H1 (cell line): ENCODE results near the gene NTRK1.

Source experiments
- BCL11A ChIP-seq, 2 experiments: IDR thresholded peaks; one replicate each; pipeline ENCODE4 v1.6.1; 2011; ENCODE audit warnings: low read depth in 2 of 2, low read length in 2 of 2, mild to moderate bottlenecking in 2 of 2
- CBX8 ChIP-seq: fragments of 300-800, 300-1000 bp; sonication (generic); IDR thresholded peaks from 2 replicates; pipeline ENCODE4 v1.7.1; 2016; ENCODE audit warnings: low read depth, low read length, borderline replicate concordance
- CHD2 ChIP-seq: IDR thresholded peaks from 2 replicates; pipeline ENCODE4 v1.6.1; 2012; ENCODE audit warnings: low read length, improper control_type of control experiment
- EP300 ChIP-seq, 2 experiments: IDR thresholded peaks; 1 replicate in 1 of 2; 2 replicates in 1 of 2; pipeline ENCODE4 v1.6.1; 2011 to 2012; ENCODE audit warnings: low read depth in 2 of 2, low read length in 2 of 2, mild to moderate bottlenecking in 2 of 2, borderline replicate concordance in 1 of 2, inconsistent platforms in 1 of 2, moderate library complexity in 1 of 2
- EZH2 ChIP-seq: fragments of 200-600 bp; sonication (generic); IDR thresholded peaks from 2 replicates; pipeline ENCODE4 v1.7.1; 2012; ENCODE audit warnings: low read depth, mild to moderate bottlenecking, moderate library complexity, low read length, inconsistent platforms; ENCODE audit not compliant: severe bottlenecking
- FOSL1 ChIP-seq: IDR thresholded peaks from 2 replicates; pipeline ENCODE4 v1.6.1; 2011; ENCODE audit warnings: mild to moderate bottlenecking, low read depth, low read length, moderate library complexity; ENCODE audit not compliant: insufficient read depth
- GTF2F1 ChIP-seq: IDR thresholded peaks from 2 replicates; pipeline ENCODE4 v1.6.1; 2012; ENCODE audit warnings: low read depth, low read length, improper control_type of control experiment, borderline replicate concordance
- JUND ChIP-seq: IDR thresholded peaks from 2 replicates; pipeline ENCODE4 v1.6.1; 2011; ENCODE audit warnings: mild to moderate bottlenecking, improper control_type of control experiment, low read length
- RFX5 ChIP-seq: IDR thresholded peaks from 2 replicates; pipeline ENCODE4 v1.6.1; 2011; ENCODE audit warnings: low read depth, low read length, improper control_type of control experiment, borderline replicate concordance
- SP1 ChIP-seq: IDR thresholded peaks from 2 replicates; pipeline ENCODE4 v1.6.1; 2011; ENCODE audit warnings: low read depth, low read length
- SRF ChIP-seq: IDR thresholded peaks from 2 replicates; pipeline ENCODE4 v1.6.1; 2011; ENCODE audit warnings: mild to moderate bottlenecking, low read depth, low read length, moderate library complexity
- ZNF274 ChIP-seq: IDR thresholded peaks from 2 replicates; pipeline ENCODE4 v1.7.0; 2012; ENCODE audit warnings: low read length, borderline replicate concordance; ENCODE audit errors: extremely low read depth
- TF ChIP-seq, protein P1 (sequence below), 3 experiments: IDR thresholded peaks; 1 replicate in 2 of 3; 2 replicates in 1 of 3; pipeline versions ENCODE4 v1.5.1 to v1.6.1; 2011; ENCODE audit warnings: low read length in 3 of 3, mild to moderate bottlenecking in 3 of 3, inconsistent platforms in 2 of 3, low read depth in 1 of 3, moderate library complexity in 1 of 3; ENCODE audit not compliant: insufficient read depth in 1 of 3; ENCODE audit errors: control extremely low read depth in 1 of 3

DNA sequence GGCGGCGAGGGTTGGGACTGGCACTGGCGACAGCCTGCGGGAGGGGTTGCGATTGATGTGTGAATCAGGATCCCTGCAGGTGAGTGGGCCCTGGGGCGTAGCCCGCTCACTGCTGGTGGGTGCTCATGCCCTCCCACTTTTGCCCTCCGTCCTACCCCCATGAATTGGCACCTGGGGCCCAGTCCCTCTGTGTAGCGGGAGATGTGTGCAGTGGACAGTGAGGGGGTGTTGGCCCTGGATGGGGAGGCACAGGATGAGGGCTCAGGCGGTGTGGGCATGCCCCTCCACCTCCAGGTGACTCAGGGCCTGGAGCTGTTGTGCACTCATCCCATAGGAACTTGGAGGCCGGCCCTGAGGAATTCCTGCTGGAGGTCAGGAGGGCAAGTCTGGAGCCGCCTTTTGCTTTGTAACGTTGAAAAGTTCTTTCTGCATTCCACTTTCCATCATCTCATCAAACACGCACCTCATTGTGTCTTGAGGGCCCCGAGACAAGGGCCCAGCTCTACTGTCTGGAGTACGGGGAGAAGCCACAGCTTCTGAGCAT, 35.9 kb downstream of the NTRK1 start:
- TF ChIP-seq EZH2, result no peak
- TF ChIP-seq, protein P1, sequence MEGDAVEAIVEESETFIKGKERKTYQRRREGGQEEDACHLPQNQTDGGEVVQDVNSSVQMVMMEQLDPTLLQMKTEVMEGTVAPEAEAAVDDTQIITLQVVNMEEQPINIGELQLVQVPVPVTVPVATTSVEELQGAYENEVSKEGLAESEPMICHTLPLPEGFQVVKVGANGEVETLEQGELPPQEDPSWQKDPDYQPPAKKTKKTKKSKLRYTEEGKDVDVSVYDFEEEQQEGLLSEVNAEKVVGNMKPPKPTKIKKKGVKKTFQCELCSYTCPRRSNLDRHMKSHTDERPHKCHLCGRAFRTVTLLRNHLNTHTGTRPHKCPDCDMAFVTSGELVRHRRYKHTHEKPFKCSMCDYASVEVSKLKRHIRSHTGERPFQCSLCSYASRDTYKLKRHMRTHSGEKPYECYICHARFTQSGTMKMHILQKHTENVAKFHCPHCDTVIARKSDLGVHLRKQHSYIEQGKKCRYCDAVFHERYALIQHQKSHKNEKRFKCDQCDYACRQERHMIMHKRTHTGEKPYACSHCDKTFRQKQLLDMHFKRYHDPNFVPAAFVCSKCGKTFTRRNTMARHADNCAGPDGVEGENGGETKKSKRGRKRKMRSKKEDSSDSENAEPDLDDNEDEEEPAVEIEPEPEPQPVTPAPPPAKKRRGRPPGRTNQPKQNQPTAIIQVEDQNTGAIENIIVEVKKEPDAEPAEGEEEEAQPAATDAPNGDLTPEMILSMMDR (IDR thresholded peaks at IDR 0.05; ENCODE audit: control extremely low read depth in 1 of 3, insufficient read depth in 1 of 3, low read depth in 1 of 3, low read length in 3 of 3), result no peak
- no peak for TF ChIP-seq JUND
- no peak for TF ChIP-seq RFX5
- TF ChIP-seq GTF2F1, result no peak
- no peak for TF ChIP-seq CHD2
- TF ChIP-seq EP300 (IDR thresholded peaks at IDR 0.05; ENCODE audit: borderline replicate concordance in 1 of 2, low read depth in 2 of 2, low read length in 2 of 2), result no peak
- TF ChIP-seq SRF, result no peak
- TF ChIP-seq BCL11A (IDR thresholded peaks at IDR 0.05; ENCODE audit: low read depth in 2 of 2, low read length in 2 of 2), result no peak
- TF ChIP-seq SP1, result no peak
- TF ChIP-seq ZNF274, result no peak
- no peak for TF ChIP-seq FOSL1
- no peak for TF ChIP-seq CBX8
